ENCODE measurements around the gene KDM4C. TPM values are rescaled to one million over a fixed set of nuclear protein-coding genes. Genes with fewer than 3 reads are reported as not detected.

Gene KDM4C
- total RNA-seq, 1 donor from 2014 or later: 16.5 TPM

- no peak for DNase-seq (ENCODE audit: extremely low spot score, unreplicated experiment)
- Mint-ChIP-seq H3K27me3 (no peaks in the 10 kb centered on the region), H3K4me3 (no peak overlapping the region), H3K27ac (no peak overlapping the region), H3K4me1 (ENCODE audit: unreplicated experiment) (peaks cover 15% of the 10 kb centered on the region), H3K9me3 (no peaks in the 10 kb centered on the region), H3K36me3 (no peaks in the 10 kb centered on the region)
- TF ChIP-seq CTCF (conservative IDR thresholded peaks at IDR 0.05): no peak
Measured at GRCh38 chr9:6911901-6912638, 154.3 kb downstream of the KDM4C start.

- DNase-seq (ENCODE audit: extremely low spot score, unreplicated experiment): no peak
- H3K27ac Mint-ChIP-seq: no peak overlapping the region
- H3K27me3 Mint-ChIP-seq: no peaks in the 10 kb centered on the region
- H3K4me3 Mint-ChIP-seq: no peak overlapping the region
- no peak for TF ChIP-seq CTCF (conservative IDR thresholded peaks at IDR 0.05)
- peaks cover 3% of the 10 kb centered on the region for H3K36me3 Mint-ChIP-seq
- H3K4me1 Mint-ChIP-seq (ENCODE audit: unreplicated experiment): peaks cover 7% of the 10 kb centered on the region
- H3K9me3 Mint-ChIP-seq: peaks cover 7% of the 10 kb centered on the region
Measured at GRCh38 chr9:6915635-6916034, 157.9 kb downstream of the KDM4C start.

- H3K9me3 Mint-ChIP-seq: peaks cover 7% of the 10 kb centered on the region
- peaks cover 3% of the 10 kb centered on the region for H3K36me3 Mint-ChIP-seq
- peaks cover 6% of the 10 kb centered on the region for H3K4me1 Mint-ChIP-seq (ENCODE audit: unreplicated experiment)
- TF ChIP-seq CTCF (conservative IDR thresholded peaks at IDR 0.05): no peak
- no peak for DNase-seq (ENCODE audit: extremely low spot score, unreplicated experiment)
- no peak overlapping the region for H3K4me3 Mint-ChIP-seq
- no peak overlapping the region for H3K27ac Mint-ChIP-seq
- H3K27me3 Mint-ChIP-seq: no peaks in the 10 kb centered on the region
Measured at GRCh38 chr9:6917162-6917561, 159.4 kb downstream of the KDM4C start.

- TF ChIP-seq CTCF (conservative IDR thresholded peaks at IDR 0.05): no peak
- peaks cover 3% of the 10 kb centered on the region for H3K4me1 Mint-ChIP-seq (ENCODE audit: unreplicated experiment)
- H3K27ac Mint-ChIP-seq: no peak overlapping the region
- H3K36me3 Mint-ChIP-seq: peaks cover 3% of the 10 kb centered on the region
- DNase-seq (ENCODE audit: extremely low spot score, unreplicated experiment): no peak
- H3K9me3 Mint-ChIP-seq: peaks cover 7% of the 10 kb centered on the region
- no peak overlapping the region for H3K4me3 Mint-ChIP-seq
- no peaks in the 10 kb centered on the region for H3K27me3 Mint-ChIP-seq
Measured at GRCh38 chr9:6920041-6920440, 162.3 kb downstream of the KDM4C start.

- no peak for DNase-seq (ENCODE audit: extremely low spot score, unreplicated experiment)
- H3K27ac Mint-ChIP-seq: no peak overlapping the region
- no peak overlapping the region for H3K4me3 Mint-ChIP-seq
- TF ChIP-seq CTCF (conservative IDR thresholded peaks at IDR 0.05): no peak
- H3K36me3 Mint-ChIP-seq: peaks cover 3% of the 10 kb centered on the region
- no peaks in the 10 kb centered on the region for H3K27me3 Mint-ChIP-seq
- no peaks in the 10 kb centered on the region for H3K4me1 Mint-ChIP-seq (ENCODE audit: unreplicated experiment)
- H3K9me3 Mint-ChIP-seq: peaks cover 7% of the 10 kb centered on the region
Measured at GRCh38 chr9:6921315-6921714, 163.5 kb downstream of the KDM4C start.
